HepG2 (cell line): ENCODE results near the gene KRT13.

Experiments
- ARNTL ChIP-seq: sonication (generic); formaldehyde crosslinking; IDR thresholded peaks from 2 replicates; pipeline ENCODE4 v1.4.0; 2020; ENCODE audit warnings: mild to moderate bottlenecking, missing genetic modification reagents
- CTCF ChIP-seq: sonication (generic); formaldehyde crosslinking; IDR thresholded peaks from 2 replicates; pipeline ENCODE4 v1.5.0; 2020; ENCODE audit warnings: mild to moderate bottlenecking, missing genetic modification reagents, moderate library complexity
- ISX ChIP-seq: sonication (generic); formaldehyde crosslinking; conservative IDR thresholded peaks from 2 replicates; pipeline ENCODE4 v1.5.0; 2020; ENCODE audit warnings: missing genetic modification reagents
- MZF1 ChIP-seq: sonication (generic); formaldehyde crosslinking; IDR thresholded peaks from 2 replicates; pipeline ENCODE4 v1.8.1; 2023; ENCODE audit warnings: mild to moderate bottlenecking, missing genetic modification reagents, borderline replicate concordance
- PRDM4 ChIP-seq: sonication (generic); formaldehyde crosslinking; IDR thresholded peaks from 2 replicates; pipeline ENCODE4 v1.9.0; 2021; ENCODE audit warnings: missing genetic modification reagents, borderline replicate concordance
- SIX4 ChIP-seq: sonication (generic); formaldehyde crosslinking; IDR thresholded peaks from 2 replicates; pipeline ENCODE4 v1.4.0; 2020; ENCODE audit warnings: missing genetic modification reagents
- SMARCE1 ChIP-seq: fragments of 450-650 bp; IDR thresholded peaks from 2 replicates; pipeline ENCODE4 v1.6.1; 2017; ENCODE audit warnings: borderline replicate concordance
- STAT5B ChIP-seq: sonication (generic); formaldehyde crosslinking; IDR thresholded peaks from 2 replicates; pipeline ENCODE4 v1.4.0; 2020; ENCODE audit warnings: missing genetic modification reagents
- ZNF468 ChIP-seq: sonication (generic); formaldehyde crosslinking; IDR thresholded peaks from 2 replicates; pipeline ENCODE4 v1.8.0; 2022; ENCODE audit warnings: mild to moderate bottlenecking, moderate library complexity, missing genetic modification reagents

GRCh38 chr17:41505007-41505808 lies at the start of gene KRT13:
- no peak for TF ChIP-seq MZF1
- no peak for TF ChIP-seq SMARCE1
- no peak for TF ChIP-seq ARNTL (CRISPR knock-in tag)
- TF ChIP-seq SIX4 (CRISPR knock-in tag) = no peak
- TF ChIP-seq CTCF (CRISPR knock-in tag) = no peak
- TF ChIP-seq ISX (CRISPR knock-in tag) = no peak
- no peak for TF ChIP-seq STAT5B (CRISPR knock-in tag)
- TF ChIP-seq ZNF468 (CRISPR knock-in tag) = no peak
- TF ChIP-seq PRDM4 (CRISPR knock-in tag) = no peak
